Activated T-cell treated with anti-CD3 and anti-CD28 coated beads, Interleukin-2, amount 50 U/mL, for 72 hours (primary cell): Measurements from ENCODE around the gene GNAO1. TPM values are rescaled to one million over a fixed set of nuclear protein-coding genes. Genes with fewer than 3 reads are reported as not detected.

ENCODE experiments used
- ATAC-seq, 2 donors: fragments of 150-1000 bp; cut with Tn5 transposase; replicated peaks in 1 of 2; 2 replicates each; pipeline ENCODE4 v1.10.0; 2021; ENCODE audit warnings: moderate library complexity in 2 of 2, mild to moderate bottlenecking in 1 of 2
- DNase-seq, 2 donors: peaks; one replicate each; pipeline ENCODE4 v3.0.0; 2021 to 2022; ENCODE audit warnings: mixed read lengths in 1 of 2
- H3K27ac Mint-ChIP-seq: one replicate; pipeline ENCODE4 v1.8.0; 2022; ENCODE audit warnings: mild to moderate bottlenecking, moderate library complexity, mixed read lengths
- H3K27me3 Mint-ChIP-seq: one replicate; pipeline ENCODE4 v1.8.0; 2022; ENCODE audit warnings: low read depth, mixed read lengths
- H3K36me3 Mint-ChIP-seq, 2 donors: one replicate each; pipeline ENCODE4 v1.8.0; 2022; ENCODE audit warnings: mixed read lengths in 2 of 2, mild to moderate bottlenecking in 1 of 2; ENCODE audit not compliant: insufficient read depth in 2 of 2
- H3K4me1 Mint-ChIP-seq: one replicate; pipeline ENCODE4 v1.8.0; 2022; ENCODE audit warnings: low read depth, mixed read lengths
- H3K4me3 Mint-ChIP-seq, 2 donors: one replicate each; pipeline ENCODE4 v1.8.0; 2022; ENCODE audit warnings: mild to moderate bottlenecking in 2 of 2, mixed read lengths in 2 of 2, moderate library complexity in 2 of 2
- H3K9me3 Mint-ChIP-seq, 2 donors: one replicate each; pipeline ENCODE4 v1.8.0; 2022; ENCODE audit warnings: mixed read lengths in 2 of 2
- total RNA-seq, 2 donors: library from RNA; stranded (reverse); gene quantifications; one replicate each; pipeline ENCODE4 v1.2.3, GENCODE V29; 2022

GNAO1 gene
- total RNA-seq: 10 to 100 TPM; 12.2 to 21.0 TPM

GRCh38 chr16:56191156-56191815, at the start of gene GNAO1:
Gene GNAO1 (plus strand): TSS chr16:56191489. CDS start chr16:56192236, 747 bp downstream.
- Mint-ChIP-seq H3K27me3 (peaks cover 65% of the 10 kb centered on the region), H3K36me3 (no peaks in the 10 kb centered on the region), H3K9me3 (no peaks in the 10 kb centered on the region), H3K27ac (no peak within 1 kb of the TSS), H3K4me1 (peaks cover 29% of the 10 kb centered on the region), H3K4me3 (peak within 1 kb of the TSS; percentile 85 to 86)
- peak; percentile 82 to 85 for ATAC-seq
- peak; percentile 63 to 76 for DNase-seq

- no peaks in the 10 kb centered on the region for H3K4me1 Mint-ChIP-seq
- peaks cover 27% of the 10 kb centered on the region for H3K27me3 Mint-ChIP-seq
Measured at GRCh38 chr16:56143666-56144065, 47.6 kb upstream of the GNAO1 start.

GRCh38 chr16:56145369-56145768, 45.9 kb upstream of the GNAO1 start:
- DNase-seq: no peak
- Mint-ChIP-seq H3K9me3 (no peaks in the 10 kb centered on the region), H3K4me3 (no peak overlapping the region), H3K27ac (no peak overlapping the region), H3K4me1 (no peaks in the 10 kb centered on the region), H3K36me3 (no peaks in the 10 kb centered on the region), H3K27me3 (peaks cover 23% of the 10 kb centered on the region)
- no peak for ATAC-seq

More at GRCh38 chr16:56143666-56144065, 47.6 kb upstream of the GNAO1 start:
- no peak for DNase-seq
- Mint-ChIP-seq H3K9me3 (no peaks in the 10 kb centered on the region), H3K36me3 (no peaks in the 10 kb centered on the region), H3K27ac (no peak overlapping the region), H3K4me3 (no peak overlapping the region)
- ATAC-seq: no peak

GRCh38 chr16:56151621-56152020, 39.7 kb upstream of the GNAO1 start:
- no peak overlapping the region for H3K4me3 Mint-ChIP-seq
- peaks cover 18% of the 10 kb centered on the region for H3K27me3 Mint-ChIP-seq
- H3K36me3 Mint-ChIP-seq: peaks cover 0 to 1% of the 10 kb centered on the region in 2 donors
- no peak for DNase-seq
- no peaks in the 10 kb centered on the region for H3K9me3 Mint-ChIP-seq
- H3K27ac Mint-ChIP-seq: no peak overlapping the region
- H3K4me1 Mint-ChIP-seq: no peaks in the 10 kb centered on the region
- ATAC-seq: no peak

- H3K4me3 Mint-ChIP-seq: no peak overlapping the region
- no peak for ATAC-seq
Measured at GRCh38 chr16:56161658-56162057, 29.6 kb upstream of the GNAO1 start.

GRCh38 chr16:56163089-56163488, 28.2 kb upstream of the GNAO1 start:
- Mint-ChIP-seq H3K27ac (no peak overlapping the region), H3K27me3 (peaks cover 15% of the 10 kb centered on the region), H3K9me3 (peaks cover 0 to 1% of the 10 kb centered on the region in 2 donors), H3K4me3 (no peak overlapping the region), H3K36me3 (no peaks in the 10 kb centered on the region), H3K4me1 (no peaks in the 10 kb centered on the region)
- no peak for DNase-seq
- no peak for ATAC-seq

More at GRCh38 chr16:56161658-56162057, 29.6 kb upstream of the GNAO1 start:
- peaks cover 0 to 1% of the 10 kb centered on the region in 2 donors for H3K9me3 Mint-ChIP-seq
- H3K27ac Mint-ChIP-seq: no peak overlapping the region
- no peak for DNase-seq
- H3K4me1 Mint-ChIP-seq: no peaks in the 10 kb centered on the region
- H3K36me3 Mint-ChIP-seq: no peaks in the 10 kb centered on the region
- peaks cover 8% of the 10 kb centered on the region for H3K27me3 Mint-ChIP-seq

- Mint-ChIP-seq H3K9me3 (peaks cover 0 to under 1% of the 10 kb centered on the region in 2 donors), H3K36me3 (no peaks in the 10 kb centered on the region), H3K4me1 (no peaks in the 10 kb centered on the region), H3K27me3 (peaks cover 16% of the 10 kb centered on the region), H3K27ac (no peak overlapping the region), H3K4me3 (no peak overlapping the region)
- DNase-seq (no peak), ATAC-seq (peak; percentile 37 to 45)
Measured at GRCh38 chr16:56163938-56164337, 27.4 kb upstream of the GNAO1 start.

GRCh38 chr16:56164636-56165035, 26.7 kb upstream of the GNAO1 start:
- no peak overlapping the region for H3K4me3 Mint-ChIP-seq
- peaks cover 16% of the 10 kb centered on the region for H3K27me3 Mint-ChIP-seq
- ATAC-seq (no peak), DNase-seq (no peak)
- H3K27ac Mint-ChIP-seq: no peak overlapping the region
- no peaks in the 10 kb centered on the region for H3K9me3 Mint-ChIP-seq
- no peaks in the 10 kb centered on the region for H3K4me1 Mint-ChIP-seq
- no peaks in the 10 kb centered on the region for H3K36me3 Mint-ChIP-seq

GRCh38 chr16:56174411-56174810, 16.9 kb upstream of the GNAO1 start:
- Mint-ChIP-seq H3K27me3 (peaks cover 25% of the 10 kb centered on the region), H3K27ac (no peak overlapping the region), H3K36me3 (no peaks in the 10 kb centered on the region), H3K4me1 (no peaks in the 10 kb centered on the region), H3K9me3 (peaks cover 4 to 10% of the 10 kb centered on the region in 2 donors), H3K4me3 (no peak overlapping the region)
- DNase-seq (no peak), ATAC-seq (no peak)

- ATAC-seq (no peak), DNase-seq (no peak)
- no peak overlapping the region for H3K4me3 Mint-ChIP-seq
- no peaks in the 10 kb centered on the region for H3K4me1 Mint-ChIP-seq
- H3K27me3 Mint-ChIP-seq: peaks cover 48% of the 10 kb centered on the region
- peaks cover 0 to 5% of the 10 kb centered on the region in 2 donors for H3K9me3 Mint-ChIP-seq
- peaks cover 0 to 9% of the 10 kb centered on the region in 2 donors for H3K36me3 Mint-ChIP-seq
- H3K27ac Mint-ChIP-seq: no peak overlapping the region
Measured at GRCh38 chr16:56181401-56181800, 9.9 kb upstream of the GNAO1 start.

GRCh38 chr16:56183266-56183665, 8.0 kb upstream of the GNAO1 start:
- Mint-ChIP-seq H3K4me1 (no peaks in the 10 kb centered on the region), H3K27me3 (peaks cover 57% of the 10 kb centered on the region), H3K4me3 (no peak overlapping the region), H3K36me3 (peaks cover 0 to 9% of the 10 kb centered on the region in 2 donors), H3K9me3 (peaks cover 0 to 5% of the 10 kb centered on the region in 2 donors), H3K27ac (no peak overlapping the region)
- DNase-seq (no peak), ATAC-seq (no peak)

- no peak for DNase-seq
- peaks cover 66% of the 10 kb centered on the region for H3K27me3 Mint-ChIP-seq
- peak overlapping the region; percentile 77 to 86 for H3K4me3 Mint-ChIP-seq
- peaks cover 29% of the 10 kb centered on the region for H3K4me1 Mint-ChIP-seq
- no peak overlapping the region for H3K27ac Mint-ChIP-seq
- no peaks in the 10 kb centered on the region for H3K36me3 Mint-ChIP-seq
- ATAC-seq: no peak
- no peaks in the 10 kb centered on the region for H3K9me3 Mint-ChIP-seq
Measured at GRCh38 chr16:56190048-56190676, 1.1 kb upstream of the GNAO1 start.

GRCh38 chr16:56190677-56191155, 573 bp upstream of the GNAO1 start:
- no peaks in the 10 kb centered on the region for H3K9me3 Mint-ChIP-seq
- no peaks in the 10 kb centered on the region for H3K36me3 Mint-ChIP-seq
- DNase-seq: peak in 1 of 2 donors; percentile 41
- H3K4me1 Mint-ChIP-seq: peaks cover 29% of the 10 kb centered on the region
- H3K27ac Mint-ChIP-seq: no peak overlapping the region
- peak overlapping the region; percentile 77 to 86 for H3K4me3 Mint-ChIP-seq
- peaks cover 66% of the 10 kb centered on the region for H3K27me3 Mint-ChIP-seq
- ATAC-seq: peak; percentile 2 to 46
